WTC11 (cell line): Measurements from ENCODE around the gene FERMT1.

Experiments used
- ETV6 ChIP-seq: sonication (generic); formaldehyde crosslinking; IDR thresholded peaks from 2 replicates; pipeline ENCODE4 v1.8.1; 2022; ENCODE audit warnings: mild to moderate bottlenecking, missing genetic modification reagents
- ZNF281 ChIP-seq: sonication (generic); formaldehyde crosslinking; IDR thresholded peaks from 2 replicates; pipeline ENCODE4 v1.8.0; 2023; ENCODE audit warnings: mild to moderate bottlenecking, missing genetic modification reagents
- TF ChIP-seq, protein P1 (sequence below): fragments of 200-600 bp; IDR thresholded peaks from 2 replicates; pipeline ENCODE4 v1.8.0; 2022; ENCODE audit warnings: antibody characterized with exemption

DNA sequence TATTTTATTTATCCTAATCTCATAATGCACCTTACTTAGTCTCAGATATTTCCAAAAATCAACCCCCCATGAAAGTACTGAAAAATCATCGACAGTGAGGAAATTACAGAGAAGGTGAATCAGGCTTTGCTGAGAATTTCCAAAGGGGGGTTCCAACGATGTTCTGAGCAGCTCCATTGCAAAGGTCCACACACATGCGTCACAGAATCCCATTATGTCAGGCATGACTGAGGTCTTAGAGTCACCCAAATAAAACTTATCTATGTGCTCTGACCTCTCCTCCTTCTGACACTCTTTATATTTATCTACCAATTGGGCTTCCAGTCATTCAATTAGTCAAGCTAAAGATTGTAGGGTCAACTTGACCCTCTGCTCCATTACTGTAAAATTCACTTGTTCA lies 56.2 kb downstream of the FERMT1 start:
- TF ChIP-seq, protein P1, sequence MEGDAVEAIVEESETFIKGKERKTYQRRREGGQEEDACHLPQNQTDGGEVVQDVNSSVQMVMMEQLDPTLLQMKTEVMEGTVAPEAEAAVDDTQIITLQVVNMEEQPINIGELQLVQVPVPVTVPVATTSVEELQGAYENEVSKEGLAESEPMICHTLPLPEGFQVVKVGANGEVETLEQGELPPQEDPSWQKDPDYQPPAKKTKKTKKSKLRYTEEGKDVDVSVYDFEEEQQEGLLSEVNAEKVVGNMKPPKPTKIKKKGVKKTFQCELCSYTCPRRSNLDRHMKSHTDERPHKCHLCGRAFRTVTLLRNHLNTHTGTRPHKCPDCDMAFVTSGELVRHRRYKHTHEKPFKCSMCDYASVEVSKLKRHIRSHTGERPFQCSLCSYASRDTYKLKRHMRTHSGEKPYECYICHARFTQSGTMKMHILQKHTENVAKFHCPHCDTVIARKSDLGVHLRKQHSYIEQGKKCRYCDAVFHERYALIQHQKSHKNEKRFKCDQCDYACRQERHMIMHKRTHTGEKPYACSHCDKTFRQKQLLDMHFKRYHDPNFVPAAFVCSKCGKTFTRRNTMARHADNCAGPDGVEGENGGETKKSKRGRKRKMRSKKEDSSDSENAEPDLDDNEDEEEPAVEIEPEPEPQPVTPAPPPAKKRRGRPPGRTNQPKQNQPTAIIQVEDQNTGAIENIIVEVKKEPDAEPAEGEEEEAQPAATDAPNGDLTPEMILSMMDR = no peak
- TF ChIP-seq ETV6 (CRISPR knock-in tag) (no peak), ZNF281 (CRISPR knock-in tag) (no peak)
